GM18520 (cell line): Measurements from ENCODE around the gene SEMA4D.

ENCODE experiments used
- ATAC-seq: cut with Tn5 transposase; IDR thresholded peaks from one replicate; pipeline ENCODE4 v1.9.1; 2021; ENCODE audit not compliant: unreplicated experiment

The SEMA4D gene

DNA sequence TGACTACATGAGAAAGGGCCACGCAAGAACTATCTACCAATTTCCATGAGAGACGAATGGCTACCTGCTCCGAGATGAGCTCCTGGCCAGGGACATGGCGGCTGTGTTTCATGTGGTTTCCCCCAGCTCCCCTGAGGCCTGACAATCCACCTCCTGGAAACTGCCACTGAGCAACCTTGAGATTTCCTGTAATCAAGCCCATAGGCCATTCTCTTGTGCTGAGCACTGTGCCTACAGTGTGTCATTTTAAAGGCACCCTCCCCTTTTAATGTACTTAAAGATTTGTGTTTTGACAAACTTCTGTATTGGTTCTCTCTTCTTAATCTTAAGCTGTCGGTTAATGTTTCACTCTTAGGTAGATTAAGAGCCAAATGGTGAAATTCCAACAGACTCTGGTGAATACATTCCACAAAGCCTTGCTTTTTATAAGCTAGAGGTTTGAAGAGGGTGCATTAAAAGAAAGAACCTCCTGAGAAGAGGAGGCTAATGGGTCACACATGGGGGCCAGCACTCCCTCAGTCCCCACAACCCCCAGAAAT, 107.3 kb downstream of the SEMA4D start:
- no peak for ATAC-seq

DNA sequence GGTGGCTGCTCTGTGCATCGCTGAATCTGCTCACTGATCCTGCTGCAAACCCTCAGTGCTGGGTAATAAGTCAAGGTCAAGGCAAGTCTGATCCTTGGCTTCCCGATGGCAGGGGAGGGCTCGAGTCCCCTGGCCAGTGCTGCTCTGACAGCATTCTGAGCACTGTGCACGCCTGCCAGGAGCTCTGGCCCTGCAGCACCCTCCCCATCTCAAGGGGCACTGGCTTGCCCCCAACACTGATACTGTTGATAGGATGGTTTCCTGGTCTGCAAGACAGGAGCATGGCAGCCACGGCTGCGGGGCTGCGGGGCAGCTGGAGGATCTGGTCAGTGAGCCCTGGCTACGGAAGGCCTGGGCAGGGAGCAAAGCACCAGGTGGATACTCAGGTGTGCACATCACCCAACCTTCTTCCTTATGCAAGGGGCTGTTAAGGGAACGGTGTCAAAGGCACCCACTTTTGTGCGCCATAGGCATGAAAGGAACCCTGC, 107.8 kb downstream of the SEMA4D start:
- no peak for ATAC-seq

DNA sequence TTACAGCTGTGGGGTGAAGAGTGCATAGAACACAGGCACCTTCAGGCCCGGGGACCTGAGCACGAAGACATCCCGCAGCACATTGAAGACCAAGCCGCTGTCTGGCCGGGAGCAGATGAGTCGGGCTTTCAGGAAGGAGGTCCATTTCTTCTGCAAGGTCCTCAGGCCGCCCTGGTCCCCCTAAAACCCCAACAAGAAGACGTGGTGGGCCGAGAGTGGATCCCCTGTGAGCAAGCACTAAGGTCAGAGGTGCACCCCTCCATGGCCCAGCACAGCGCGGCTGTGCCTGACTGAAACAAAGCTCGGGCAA, 109.1 kb downstream of the SEMA4D start:
- ATAC-seq: no peak

DNA sequence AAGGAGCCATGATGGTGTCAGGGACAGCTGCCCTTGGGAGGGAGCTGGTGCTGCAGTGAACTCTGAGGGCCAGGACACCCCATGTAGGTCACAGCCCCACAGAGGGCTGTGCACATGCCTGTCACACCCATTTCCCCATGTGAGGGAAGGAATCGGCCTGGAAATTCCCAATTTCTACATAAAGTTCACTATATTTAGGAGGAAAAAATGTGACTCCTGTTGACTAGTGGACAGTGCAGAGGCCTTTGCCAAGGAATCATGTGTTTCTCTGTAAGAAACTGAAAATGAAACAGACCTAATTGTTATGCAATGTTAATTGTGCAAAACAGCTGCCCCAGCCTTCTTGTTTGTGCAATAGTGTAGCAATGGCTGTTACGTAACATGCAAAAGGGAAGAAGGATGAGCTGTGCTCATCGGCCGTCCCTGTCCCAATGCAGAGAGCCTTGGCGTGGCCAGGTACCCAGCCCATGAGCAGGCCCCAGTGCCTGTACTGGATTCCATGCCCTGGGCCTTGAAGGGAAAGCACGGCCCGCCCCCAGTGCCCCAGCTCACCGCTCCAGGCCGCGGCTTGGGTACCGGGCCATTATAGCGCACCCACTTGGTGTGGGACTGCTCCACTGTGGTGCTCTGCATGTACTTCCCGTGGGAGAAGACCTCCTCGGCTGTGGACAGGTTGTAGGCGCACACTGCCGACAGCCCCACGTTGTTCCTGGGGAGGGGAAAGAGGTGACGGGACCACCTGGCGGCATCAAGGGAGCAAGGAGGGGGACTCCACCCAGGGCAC, 109.6 kb downstream of the SEMA4D start:
- ATAC-seq: no peak

DNA sequence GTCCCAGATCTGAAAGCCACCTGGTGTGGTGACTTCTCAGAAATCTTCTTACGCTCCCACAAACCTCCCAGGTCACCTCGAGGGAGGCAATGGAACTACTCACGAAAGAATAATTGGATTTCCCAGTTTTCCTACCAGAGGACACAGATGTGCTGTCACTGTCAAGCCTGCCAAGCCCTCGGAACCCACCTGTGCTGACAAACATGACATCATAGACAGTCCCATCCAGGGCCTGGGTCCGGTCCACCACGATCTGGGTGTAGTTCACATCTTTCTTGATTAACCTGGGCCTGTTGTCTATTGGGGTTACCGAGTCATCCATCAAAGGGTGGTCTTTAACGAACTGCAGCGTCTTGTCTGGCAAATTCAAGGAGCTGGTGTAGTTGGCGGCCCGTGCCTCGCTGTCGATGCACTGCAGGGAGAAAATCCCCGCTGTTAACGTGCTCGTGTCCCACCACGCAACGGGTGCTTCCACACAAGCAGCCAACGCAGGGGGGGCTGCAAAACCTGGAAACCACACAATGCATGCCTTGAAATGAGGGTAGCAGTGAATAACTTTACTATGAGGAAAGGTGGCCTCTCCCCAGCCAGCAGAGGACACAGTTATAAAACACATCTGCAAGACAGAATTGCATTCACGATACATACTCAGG, 110.6 kb downstream of the SEMA4D start:
- no peak for ATAC-seq

DNA sequence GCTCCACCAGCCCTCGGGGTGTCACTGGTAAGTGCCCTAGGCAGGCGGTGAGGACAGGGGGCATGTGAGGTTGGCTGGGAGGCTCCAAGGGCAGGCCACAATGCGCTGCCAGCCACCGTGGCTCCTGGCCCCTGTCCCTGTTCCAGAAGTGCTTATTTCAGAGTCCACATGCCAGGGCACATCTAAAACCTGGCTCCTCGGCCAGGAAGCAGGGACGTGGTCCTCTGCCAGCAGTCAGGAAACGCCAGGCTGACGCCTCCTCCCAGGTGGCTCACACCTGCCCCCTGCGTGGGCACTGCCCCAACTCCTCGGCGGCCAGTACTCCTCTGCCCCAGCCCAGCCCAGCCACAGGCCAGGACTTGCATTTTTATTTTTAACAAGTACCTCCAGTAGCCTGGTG, 111.1 kb downstream of the SEMA4D start:
- ATAC-seq: no peak

DNA sequence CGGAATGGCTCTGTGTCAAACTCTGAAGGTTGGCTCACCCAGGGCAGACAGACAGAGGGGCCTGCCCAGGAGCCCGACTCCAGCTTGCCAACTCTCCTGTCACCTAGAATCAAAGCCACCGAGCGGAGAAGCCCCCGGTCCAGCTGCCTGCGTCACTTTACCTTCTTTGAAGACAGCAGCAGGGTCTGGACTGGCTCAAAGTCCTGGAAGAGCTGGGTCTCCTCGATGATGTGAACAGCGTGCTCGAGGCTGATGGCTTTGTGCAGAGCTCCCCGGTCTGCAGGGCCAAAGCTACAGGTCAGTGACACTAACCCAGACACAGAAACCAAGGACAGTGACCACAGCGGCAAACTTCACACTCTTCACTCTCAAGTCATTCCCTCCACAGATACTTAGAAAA, 111.7 kb downstream of the SEMA4D start:
- ATAC-seq: no peak

DNA sequence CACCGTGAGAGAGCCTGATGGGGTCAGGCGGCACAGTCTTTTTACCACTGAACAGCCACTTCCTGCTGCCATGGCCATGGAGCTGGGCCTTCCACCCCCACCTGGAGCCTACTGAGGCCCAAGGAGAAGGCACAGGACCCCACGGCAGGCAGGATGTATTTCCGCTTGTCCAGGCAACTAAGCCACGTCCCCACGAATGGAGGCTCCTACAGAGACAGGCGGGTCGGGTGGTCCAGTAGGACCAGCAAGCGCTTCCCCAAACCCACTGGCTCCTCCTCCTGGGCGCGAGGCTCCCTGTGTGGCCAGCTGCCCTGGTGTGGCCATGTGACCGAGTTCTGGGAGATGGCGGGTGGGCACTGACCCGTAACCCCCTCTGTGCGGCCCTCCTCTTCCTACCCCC, 113.1 kb downstream of the SEMA4D start:
- ATAC-seq: no peak

DNA sequence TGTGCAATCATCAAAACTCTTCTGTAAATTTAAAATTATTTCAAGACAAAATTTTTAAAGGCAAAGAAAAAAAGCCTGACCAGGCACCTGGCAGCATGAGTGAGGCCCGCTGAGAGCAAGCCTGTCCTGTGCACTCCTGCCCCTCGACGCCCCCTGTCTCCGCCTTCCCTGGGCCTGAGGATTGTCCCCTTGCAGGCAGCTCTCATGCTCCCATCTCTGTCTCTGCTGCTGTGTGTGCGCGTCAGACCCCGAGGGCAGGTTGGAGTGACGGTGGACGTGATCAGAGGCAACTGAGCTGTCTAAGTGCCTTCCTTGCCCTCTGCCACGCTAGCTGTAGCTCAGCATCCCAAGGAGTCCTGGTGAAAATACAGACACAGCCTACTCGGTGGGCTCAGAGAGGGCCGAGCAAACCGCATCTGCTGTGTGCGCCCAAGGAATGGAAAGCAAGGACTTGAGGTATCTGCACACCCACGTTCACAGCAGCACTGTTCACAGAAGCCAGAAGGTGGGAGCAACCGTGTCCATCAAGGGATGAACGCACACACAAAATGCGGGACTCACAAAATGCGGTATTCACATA, 114.1 kb downstream of the SEMA4D start:
- ATAC-seq: no peak

DNA sequence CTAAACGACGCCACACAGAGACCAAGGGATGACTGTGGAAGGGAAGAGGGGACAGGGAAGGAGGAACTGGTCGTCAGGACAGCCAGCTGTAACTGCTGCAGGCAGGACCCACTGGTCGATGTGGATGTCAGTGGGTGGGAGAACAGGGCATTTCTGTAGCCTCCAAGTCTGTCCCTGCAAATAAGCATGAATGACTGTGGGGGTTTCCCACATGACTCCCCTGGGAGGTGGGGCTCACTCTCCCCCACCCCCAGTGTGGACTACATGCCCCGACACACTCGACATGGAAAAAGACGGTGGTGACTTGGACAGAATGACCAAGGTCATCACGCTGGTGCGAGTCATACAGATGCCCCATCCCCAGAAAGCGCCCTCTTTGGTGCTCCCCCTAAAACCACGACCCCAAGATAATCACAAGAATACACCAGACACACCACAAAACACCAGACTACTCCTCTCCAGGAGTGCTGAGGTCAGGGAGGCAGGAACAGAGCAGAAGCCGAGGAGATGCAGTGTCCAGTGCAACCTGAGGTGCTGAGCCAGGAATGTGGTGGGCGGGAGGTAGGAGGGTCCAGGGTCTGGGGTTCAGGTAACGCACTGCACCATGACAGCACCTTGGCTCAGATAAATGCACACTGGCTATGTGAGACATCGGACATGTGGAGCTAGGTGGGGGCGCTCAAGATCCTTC, 114.7 kb downstream of the SEMA4D start:
- ATAC-seq: no peak

DNA sequence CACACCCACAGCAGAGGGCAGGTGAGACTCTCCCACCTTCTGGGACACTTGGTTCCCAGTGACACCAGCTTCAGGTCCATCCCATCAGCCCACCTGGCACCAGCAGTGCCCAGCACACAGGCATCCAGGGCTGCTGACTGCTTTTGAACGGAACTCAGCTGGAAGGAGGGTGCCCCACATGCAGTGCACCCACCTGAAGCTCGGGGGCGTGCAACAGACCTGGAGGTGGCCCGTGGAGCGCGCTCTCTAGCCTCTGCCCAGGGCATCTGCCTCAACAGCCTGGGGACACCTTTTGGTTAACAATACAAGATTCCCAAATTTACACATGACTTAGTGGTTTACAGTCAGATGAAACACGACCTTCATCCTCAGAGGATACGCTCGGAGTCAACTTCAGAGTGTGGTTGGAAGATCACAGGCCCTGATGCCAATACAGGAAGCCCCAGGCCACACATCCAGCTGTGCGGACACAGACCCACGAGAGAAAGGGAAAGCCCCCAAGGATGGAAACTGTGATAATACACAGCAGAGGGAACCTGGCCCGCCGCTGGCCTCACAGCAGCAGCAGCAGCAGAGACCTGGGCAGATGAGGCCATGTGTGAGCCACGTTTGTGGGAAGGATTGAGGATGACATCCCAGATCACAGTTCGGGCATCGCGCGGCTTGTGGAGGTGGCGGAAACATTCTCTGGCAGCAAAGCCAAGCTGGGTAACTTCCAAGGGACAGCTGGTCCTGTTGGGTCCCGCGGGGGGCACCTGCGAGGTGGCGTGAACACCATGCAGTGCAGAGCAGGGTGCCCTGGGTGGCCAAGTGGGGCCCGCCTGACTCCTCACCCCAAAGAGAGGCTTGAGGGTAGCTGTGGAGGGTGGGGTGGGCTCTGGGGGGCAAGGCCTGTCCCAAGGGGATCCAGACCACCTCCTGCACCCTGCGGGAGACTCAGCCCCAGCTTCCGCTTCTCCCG, 115.6 kb downstream of the SEMA4D start:
- ATAC-seq: no peak

DNA sequence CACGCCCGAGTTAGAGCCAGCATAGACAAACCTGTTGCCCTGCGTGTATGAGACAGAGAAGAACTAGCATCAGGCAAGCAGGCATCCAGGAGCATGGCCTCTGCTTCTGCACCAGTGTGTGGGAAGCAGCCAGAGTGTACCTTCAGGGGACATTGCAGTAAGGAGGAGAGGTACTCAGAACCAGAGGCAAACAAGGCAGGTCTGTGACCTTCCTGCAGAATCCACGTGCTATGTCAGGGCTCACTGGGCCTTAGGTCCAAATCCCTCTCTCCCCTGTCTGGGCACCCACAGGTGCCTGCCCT, 116.7 kb downstream of the SEMA4D start:
- ATAC-seq: no peak

DNA sequence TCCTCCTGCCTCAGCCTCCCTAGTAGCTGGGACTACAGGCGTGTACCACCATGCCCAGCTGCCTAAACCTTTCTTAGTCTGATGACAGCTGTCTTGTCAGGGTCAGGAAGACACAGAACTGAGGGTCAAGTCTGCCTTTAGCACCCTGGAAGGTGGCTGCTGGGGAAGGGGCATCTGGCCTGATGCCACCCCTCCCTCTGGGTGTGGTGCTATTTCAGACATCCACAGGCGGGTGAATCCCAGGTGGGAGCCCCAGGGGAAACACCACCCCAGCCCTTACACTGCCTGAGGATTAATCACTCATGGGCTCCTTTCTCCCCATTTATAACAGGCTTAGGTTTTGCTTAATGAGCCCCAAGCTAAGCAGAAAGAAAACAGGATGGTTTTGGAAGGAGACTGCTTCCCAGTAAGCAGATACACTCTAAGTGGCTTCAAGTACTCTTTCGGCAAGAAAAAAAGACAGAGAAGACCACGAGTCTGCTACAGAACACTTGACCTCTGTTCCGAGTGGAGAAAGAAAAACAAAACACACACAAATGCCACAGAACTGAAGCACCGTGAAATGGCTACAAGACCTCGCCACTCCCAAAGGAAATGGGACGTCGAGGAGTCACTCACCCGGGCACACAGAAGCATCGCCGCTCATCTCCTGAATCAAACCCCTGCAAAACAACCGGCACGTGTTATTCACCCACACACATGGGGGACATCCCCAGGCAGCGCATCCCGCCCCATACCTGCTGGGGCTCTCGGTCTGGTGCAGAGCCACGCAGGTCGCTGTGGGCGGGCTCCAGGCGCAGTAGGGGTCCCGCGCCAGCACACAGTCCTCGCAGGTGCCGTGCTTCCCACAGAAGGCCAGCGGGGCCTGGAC, 117.2 kb downstream of the SEMA4D start:
- ATAC-seq: no peak

DNA sequence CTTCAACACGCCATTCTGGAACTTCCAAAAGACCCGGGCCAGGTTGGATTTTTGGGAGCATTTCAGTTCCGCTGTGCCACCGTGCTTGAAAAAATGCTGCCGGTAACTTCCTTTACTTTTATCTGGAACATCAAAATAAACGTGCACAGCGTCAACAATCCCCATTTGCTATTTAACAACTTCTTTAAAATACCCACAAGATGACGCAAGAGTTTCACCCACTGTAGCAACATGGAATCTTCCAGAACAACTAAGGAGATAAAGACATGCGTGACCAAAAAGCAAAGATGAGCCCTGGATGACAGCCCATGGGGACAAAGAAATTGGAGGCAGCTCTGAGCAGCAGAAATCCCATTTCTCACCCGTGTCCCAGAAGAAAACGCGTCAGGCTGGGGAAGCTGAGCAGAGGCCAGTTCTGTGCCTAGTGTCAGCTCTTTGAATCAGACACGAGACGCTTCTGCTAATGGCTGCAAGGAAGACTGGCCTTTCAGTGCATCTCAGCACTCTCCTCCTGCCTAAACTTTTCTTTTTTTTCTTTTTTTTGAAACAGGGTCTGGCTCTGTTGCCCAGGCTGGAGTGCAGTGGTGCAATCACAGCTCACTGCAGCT, 118.3 kb downstream of the SEMA4D start:
- ATAC-seq: no peak

DNA sequence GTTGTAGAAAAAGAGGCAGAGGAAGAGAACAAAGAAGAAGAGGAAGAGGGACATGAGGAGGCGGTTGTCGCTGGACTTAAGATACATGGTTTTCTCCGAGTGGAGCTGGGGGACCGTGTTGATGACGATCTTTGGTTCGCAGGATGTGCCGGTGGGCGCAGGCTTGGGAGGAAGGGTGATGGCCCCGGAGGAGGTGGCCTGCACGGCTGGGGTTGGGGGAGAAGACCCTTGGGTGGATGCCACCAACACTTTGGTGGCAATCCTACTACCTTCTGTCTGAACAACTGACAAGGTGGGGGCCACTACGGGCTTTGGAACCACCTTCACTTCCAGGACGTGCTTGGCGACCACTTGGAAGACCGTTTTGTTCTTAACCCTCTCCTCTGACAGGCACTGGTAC, 118.9 kb downstream of the SEMA4D start:
- no peak for ATAC-seq

DNA sequence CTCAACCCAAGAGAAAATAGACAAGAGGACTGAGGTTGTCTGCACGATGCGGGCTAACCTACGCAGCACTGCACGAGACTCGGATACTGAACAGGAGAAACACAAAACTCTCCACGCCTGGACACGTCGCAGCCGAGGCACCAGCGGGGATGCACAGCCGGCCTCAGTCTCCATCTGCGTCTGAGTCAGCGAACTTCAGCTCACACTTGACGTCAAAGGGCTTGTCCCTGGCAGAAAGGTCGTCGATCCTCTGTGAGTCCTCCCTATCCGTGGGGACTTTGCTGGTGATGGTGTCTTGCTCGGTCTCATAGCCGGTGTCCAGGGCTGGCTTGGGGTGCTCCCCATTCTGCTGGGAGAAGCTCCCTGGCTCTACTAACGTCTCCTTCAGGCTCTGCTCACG, 119.4 kb downstream of the SEMA4D start:
- ATAC-seq: no peak

DNA sequence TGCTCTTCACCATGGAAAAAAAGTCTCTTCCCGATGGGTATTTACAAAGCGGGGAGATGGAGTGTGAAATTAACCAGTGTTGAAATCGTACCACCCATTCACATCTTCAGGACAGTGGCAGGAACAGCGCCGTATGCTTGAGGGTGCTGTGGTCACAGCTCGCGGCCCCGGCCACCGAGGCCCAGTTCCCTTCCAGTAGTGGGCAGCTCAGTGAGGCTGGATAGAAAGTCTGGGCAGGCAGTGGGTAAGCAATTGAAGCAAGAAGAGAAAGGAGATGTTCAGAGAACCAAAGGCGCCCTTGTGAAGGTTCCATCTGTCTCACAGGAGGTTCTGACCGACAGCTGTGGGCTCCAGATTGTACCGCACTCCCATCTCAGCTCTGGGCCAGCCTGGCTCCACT, 120.5 kb downstream of the SEMA4D start:
- no peak for ATAC-seq

DNA sequence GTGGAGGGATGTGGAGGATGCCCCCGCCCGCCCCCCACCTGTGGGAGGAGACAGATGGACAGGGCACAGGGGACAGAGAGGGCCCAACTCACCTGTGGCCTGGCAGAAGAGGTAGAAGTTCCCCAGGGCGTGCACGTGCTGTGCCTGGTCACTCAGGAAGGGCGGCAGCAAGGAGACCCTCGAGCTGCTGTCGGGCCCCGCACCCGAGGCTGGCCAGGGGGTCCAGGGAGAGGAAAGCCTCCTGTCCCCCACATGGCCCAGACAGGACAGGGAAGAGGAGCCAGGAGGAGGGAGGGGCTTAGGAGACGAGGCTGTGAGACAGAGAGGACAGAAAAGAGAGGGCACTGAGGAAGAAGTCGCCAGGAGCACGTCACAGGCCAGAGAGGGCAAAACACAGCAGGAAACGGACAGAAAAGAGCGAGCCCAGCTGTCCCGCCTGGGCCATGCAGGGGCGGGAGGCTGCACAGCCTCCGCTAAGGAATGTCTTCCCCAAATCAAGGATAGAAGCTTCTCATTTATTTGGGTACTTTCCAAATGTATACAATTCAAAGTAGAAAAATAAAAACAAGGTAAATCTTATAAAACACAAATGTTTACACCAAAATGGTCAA, 121.1 kb downstream of the SEMA4D start:
- no peak for ATAC-seq

DNA sequence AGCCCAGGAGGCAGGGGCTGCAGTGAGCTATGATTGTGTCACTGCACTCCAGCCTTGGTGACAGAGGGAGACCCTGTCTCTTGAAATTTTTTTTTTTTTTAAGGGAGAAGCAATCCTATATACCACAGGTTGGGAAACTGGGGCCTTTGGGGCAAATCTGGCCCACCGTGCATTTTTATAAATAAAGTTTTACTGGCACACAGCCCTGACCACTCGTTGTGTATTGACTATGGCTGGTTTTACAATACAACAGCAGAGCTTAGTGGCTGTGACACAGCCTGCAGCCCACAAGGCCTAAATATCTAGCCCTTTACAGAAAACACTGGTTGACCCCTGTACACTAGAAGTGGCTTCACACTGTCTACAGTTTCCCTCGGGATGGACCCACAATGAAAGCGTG, 121.6 kb downstream of the SEMA4D start:
- no peak for ATAC-seq
